K562 (cell line): ENCODE measurements around the gene SLC49A4. TPM values are rescaled to one million over a fixed set of nuclear protein-coding genes. Genes with fewer than 3 reads are reported as not detected.

Experiments
- CSDE1 ChIP-seq, 2 experiments: fragments of 450-650 bp; IDR thresholded peaks; 2 replicates each; pipeline ENCODE4 v1.6.1; 2016; ENCODE audit warnings: mild to moderate bottlenecking in 1 of 2
- ZNF354B ChIP-seq: fragments of 250-450 bp; sonication (Bioruptor Pico); IDR thresholded peaks from 2 replicates; pipeline ENCODE4 v1.4.0; 2020
- polyA plus RNA-seq, 8 experiments: library from polyadenylated mRNA; depleted of rRNA in 4 of 8; stranded (reverse) in 5 of 8; unstranded in 3 of 8; fragments of >200 nt; fragmentation: Nextera tagmentation in 2 of 8; fragmentation: Illumina TruSeq in 1 of 8; extraction: Ambion mirVana in 2 of 8; extraction: Trizol in 1 of 8; gene quantifications; 2 replicates each; pipeline versions ENCODE4 v1.2.1 to v1.2.3, GENCODE V29; 2011 to 2014; ENCODE audit warnings: inconsistent platforms in 1 of 8, missing spikeins in 1 of 8
- total RNA-seq, 7 experiments: library from RNA; depleted of rRNA in 6 of 7; stranded (reverse); fragments of >200 nt in 6 of 7; fragmentation: Illumina TruSeq in 2 of 7; extraction: Trizol in 2 of 7; gene quantifications; 2 replicates each; pipeline versions ENCODE4 v1.2.1 to v1.2.3, GENCODE V29; 2011 to 2021; ENCODE audit warnings: low replicate concordance in 1 of 7
- TF ChIP-seq, protein P1 (sequence below): fragments of 450-650 bp; IDR thresholded peaks from 2 replicates; pipeline ENCODE4 v1.6.1; 2016; ENCODE audit warnings: low read depth

The SLC49A4 gene
- total and polyA plus RNA-seq, 9 of the 15 experiments (the other 6 are each of a cell fraction or from before 2014, with no cell fraction given), result 0.15 to 1.3 (median 0.83) TPM

DNA sequence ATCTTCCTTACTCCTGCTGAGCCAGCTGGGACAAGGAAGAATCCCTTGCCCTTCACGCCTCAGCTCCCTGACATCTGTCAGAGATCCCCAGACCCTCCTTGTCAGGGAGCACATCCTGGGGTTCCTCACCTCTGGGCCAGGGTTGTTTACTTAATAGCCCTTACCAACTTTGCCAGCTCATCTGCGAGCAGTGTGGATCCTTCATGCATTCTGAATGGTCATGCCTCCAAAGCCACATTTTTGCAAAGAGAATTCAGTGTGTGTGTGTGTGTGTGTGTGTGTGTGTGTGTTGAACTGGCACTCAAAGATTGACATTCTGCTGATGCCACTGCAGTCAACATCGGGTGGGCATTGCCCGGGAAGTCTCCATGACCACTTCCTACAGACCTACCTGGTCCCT, 112.6 kb downstream of the SLC49A4 start (continued):
- TF ChIP-seq, protein P1, sequence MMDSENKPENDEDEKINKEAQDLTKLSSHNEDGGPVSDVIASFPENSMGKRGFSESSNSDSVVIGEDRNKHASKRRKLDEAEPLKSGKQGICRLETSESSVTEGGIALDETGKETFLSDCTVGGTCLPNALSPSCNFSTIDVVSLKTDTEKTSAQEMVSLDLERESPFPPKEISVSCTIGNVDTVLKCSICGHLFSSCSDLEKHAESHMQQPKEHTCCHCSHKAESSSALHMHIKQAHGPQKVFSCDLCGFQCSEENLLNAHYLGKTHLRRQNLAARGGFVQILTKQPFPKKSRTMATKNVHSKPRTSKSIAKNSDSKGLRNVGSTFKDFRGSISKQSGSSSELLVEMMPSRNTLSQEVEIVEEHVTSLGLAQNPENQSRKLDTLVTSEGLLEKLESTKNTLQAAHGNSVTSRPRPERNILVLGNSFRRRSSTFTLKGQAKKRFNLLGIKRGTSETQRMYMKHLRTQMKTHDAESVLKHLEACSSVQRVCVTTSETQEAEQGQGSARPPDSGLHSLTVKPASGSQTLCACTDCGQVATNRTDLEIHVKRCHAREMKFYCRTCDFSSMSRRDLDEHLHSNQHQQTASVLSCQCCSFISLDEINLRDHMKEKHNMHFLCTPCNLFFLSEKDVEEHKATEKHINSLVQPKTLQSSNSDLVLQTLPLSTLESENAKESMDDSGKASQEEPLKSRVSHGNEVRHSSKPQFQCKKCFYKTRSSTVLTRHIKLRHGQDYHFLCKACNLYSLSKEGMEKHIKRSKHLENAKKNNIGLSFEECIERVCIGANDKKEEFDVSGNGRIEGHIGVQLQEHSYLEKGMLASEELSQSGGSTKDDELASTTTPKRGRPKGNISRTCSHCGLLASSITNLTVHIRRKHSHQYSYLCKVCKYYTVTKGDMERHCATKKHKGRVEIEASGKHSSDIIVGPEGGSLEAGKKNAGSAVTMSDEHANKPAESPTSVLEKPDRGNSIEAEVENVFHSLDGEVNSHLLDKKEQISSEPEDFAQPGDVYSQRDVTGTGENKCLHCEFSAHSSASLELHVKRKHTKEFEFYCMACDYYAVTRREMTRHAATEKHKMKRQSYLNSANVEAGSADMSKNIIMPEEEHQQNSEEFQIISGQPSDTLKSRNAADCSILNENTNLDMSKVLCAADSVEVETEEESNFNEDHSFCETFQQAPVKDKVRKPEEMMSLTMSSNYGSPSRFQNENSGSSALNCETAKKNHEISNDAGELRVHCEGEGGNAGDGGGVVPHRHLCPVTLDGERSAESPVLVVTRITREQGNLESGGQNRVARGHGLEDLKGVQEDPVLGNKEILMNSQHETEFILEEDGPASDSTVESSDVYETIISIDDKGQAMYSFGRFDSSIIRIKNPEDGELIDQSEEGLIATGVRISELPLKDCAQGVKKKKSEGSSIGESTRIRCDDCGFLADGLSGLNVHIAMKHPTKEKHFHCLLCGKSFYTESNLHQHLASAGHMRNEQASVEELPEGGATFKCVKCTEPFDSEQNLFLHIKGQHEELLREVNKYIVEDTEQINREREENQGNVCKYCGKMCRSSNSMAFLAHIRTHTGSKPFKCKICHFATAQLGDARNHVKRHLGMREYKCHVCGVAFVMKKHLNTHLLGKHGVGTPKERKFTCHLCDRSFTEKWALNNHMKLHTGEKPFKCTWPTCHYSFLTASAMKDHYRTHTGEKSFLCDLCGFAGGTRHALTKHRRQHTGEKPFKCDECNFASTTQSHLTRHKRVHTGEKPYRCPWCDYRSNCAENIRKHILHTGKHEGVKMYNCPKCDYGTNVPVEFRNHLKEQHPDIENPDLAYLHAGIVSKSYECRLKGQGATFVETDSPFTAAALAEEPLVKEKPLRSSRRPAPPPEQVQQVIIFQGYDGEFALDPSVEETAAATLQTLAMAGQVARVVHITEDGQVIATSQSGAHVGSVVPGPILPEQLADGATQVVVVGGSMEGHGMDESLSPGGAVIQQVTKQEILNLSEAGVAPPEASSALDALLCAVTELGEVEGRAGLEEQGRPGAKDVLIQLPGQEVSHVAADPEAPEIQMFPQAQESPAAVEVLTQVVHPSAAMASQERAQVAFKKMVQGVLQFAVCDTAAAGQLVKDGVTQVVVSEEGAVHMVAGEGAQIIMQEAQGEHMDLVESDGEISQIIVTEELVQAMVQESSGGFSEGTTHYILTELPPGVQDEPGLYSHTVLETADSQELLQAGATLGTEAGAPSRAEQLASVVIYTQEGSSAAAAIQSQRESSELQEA, result no peak
- TF ChIP-seq CSDE1 (IDR thresholded peaks at IDR 0.05) (no peak), ZNF354B (CRISPR knock-in tag) (no peak)
